HEK293T (cell line): ENCODE data around the gene ST8SIA6.

Experiments used
- CTCF ChIA-PET: fragments of 350-600 bp; formaldehyde crosslinking; extraction: SDS; loops from one replicate; lab custom pipeline; 2021; ENCODE audit warnings: antibody characterized with exemption, inconsistent platforms; lab: Yijun Ruan, JAX
- POLR2A ChIA-PET: fragments of 350-600 bp; formaldehyde crosslinking; extraction: SDS; loops from one replicate; lab custom pipeline; 2020; ENCODE audit warnings: antibody characterized with exemption, inconsistent platforms; lab: Yijun Ruan, JAX
- DNase-seq: peaks from one replicate; pipeline ENCODE4 v3.0.0; 2012; ENCODE audit warnings: mixed read lengths; ENCODE audit errors: extremely low spot score
- ARNT ChIP-seq: fragments of 450-650 bp; IDR thresholded peaks from 2 replicates; pipeline ENCODE4 v1.6.1; 2017; ENCODE audit warnings: mild to moderate bottlenecking
- BHLHE40 ChIP-seq: fragments of 450-650 bp; IDR thresholded peaks from 2 replicates; pipeline ENCODE4 v1.6.1; 2016; ENCODE audit warnings: mild to moderate bottlenecking, moderate library complexity, borderline replicate concordance
- CTBP1 ChIP-seq: fragments of 450-650 bp; IDR thresholded peaks from 2 replicates; pipeline ENCODE4 v1.6.1; 2016; ENCODE audit warnings: borderline replicate concordance
- ELF4 ChIP-seq: fragments of 450-650 bp; IDR thresholded peaks from 2 replicates; pipeline ENCODE4 v1.6.1; 2017; ENCODE audit warnings: antibody characterized with exemption
- FOXA1 ChIP-seq: fragments of 450-650 bp; IDR thresholded peaks from 2 replicates; pipeline ENCODE4 v1.6.1; 2016; ENCODE audit warnings: mild to moderate bottlenecking
- FOXK2 ChIP-seq: fragments of 450-650 bp; IDR thresholded peaks from 2 replicates; pipeline ENCODE4 v1.6.1; 2016; ENCODE audit warnings: mild to moderate bottlenecking
- FOXM1 ChIP-seq: fragments of 450-650 bp; IDR thresholded peaks from 2 replicates; pipeline ENCODE4 v1.6.1; 2017; ENCODE audit warnings: mild to moderate bottlenecking, borderline replicate concordance
- HDGF ChIP-seq: fragments of 450-650 bp; IDR thresholded peaks from 2 replicates; pipeline ENCODE4 v1.6.1; 2017; ENCODE audit warnings: antibody characterized with exemption, borderline replicate concordance
- L3MBTL2 ChIP-seq: fragments of 450-650 bp; conservative IDR thresholded peaks from 2 replicates; pipeline ENCODE4 v1.6.1; 2016; ENCODE audit warnings: mild to moderate bottlenecking
- LEF1 ChIP-seq: fragments of 450-650 bp; IDR thresholded peaks from 2 replicates; pipeline ENCODE4 v1.6.1; 2017; ENCODE audit warnings: mild to moderate bottlenecking, borderline replicate concordance
- NFRKB ChIP-seq: fragments of 450-650 bp; IDR thresholded peaks from 2 replicates; pipeline ENCODE4 v1.6.1; 2016; ENCODE audit warnings: mild to moderate bottlenecking, moderate library complexity
- SP1 ChIP-seq: fragments of 450-650 bp; IDR thresholded peaks from 2 replicates; pipeline ENCODE4 v1.6.1; 2017
- SUZ12 ChIP-seq: fragments of 450-650 bp; IDR thresholded peaks from 2 replicates; pipeline ENCODE4 v1.6.1; 2016; ENCODE audit warnings: mild to moderate bottlenecking
- TARDBP ChIP-seq: fragments of 450-650 bp; IDR thresholded peaks from 2 replicates; pipeline ENCODE4 v1.6.1; 2016
- ZNF384 ChIP-seq: fragments of 450-650 bp; IDR thresholded peaks from 2 replicates; pipeline ENCODE4 v1.6.1; 2016
- TF ChIP-seq, protein P1 (sequence below): fragments of 450-650 bp; IDR thresholded peaks from 2 replicates; pipeline ENCODE4 v1.6.1; 2016

Gene ST8SIA6

GRCh38 chr10:17386616-17387075 lies 67.7 kb downstream of the ST8SIA6 start:
- DNase-seq = no peak
- no peak for TF ChIP-seq ELF4
- TF ChIP-seq NFRKB = no peak
- no peak for TF ChIP-seq ZNF384
- no peak for TF ChIP-seq FOXK2
- TF ChIP-seq, protein P1, sequence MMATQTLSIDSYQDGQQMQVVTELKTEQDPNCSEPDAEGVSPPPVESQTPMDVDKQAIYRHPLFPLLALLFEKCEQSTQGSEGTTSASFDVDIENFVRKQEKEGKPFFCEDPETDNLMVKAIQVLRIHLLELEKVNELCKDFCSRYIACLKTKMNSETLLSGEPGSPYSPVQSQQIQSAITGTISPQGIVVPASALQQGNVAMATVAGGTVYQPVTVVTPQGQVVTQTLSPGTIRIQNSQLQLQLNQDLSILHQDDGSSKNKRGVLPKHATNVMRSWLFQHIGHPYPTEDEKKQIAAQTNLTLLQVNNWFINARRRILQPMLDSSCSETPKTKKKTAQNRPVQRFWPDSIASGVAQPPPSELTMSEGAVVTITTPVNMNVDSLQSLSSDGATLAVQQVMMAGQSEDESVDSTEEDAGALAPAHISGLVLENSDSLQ = no peak
- no peak for TF ChIP-seq HDGF
- no peak for TF ChIP-seq L3MBTL2
- TF ChIP-seq FOXM1 = no peak
- ChIA-PET POLR2A (interaction anchor here (0.6 kb wide), 1 partner anchor 23 kb away, joined by 3 read pairs; no protein-coding TSS in a partner anchor), CTCF (no interaction called here)

DNA sequence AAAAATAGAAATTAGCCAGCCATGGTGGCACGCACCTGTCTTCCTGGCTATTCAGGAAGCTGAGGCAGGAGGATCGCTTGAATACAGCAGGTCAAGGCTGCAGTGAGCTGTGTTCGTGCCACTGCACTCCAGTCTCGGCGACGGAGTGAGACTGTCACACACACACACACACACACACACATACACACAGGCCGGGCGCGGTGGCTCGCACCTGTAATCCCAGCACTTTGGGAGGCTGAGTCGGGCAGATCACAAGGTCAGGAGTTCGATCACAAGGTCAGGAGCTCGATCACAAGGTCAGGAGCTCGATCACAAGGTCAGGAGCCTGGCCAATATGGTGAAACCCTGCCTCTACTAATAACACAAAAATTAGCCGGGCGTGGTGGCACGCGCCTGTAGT lies 68.4 kb downstream of the ST8SIA6 start:
- CTCF ChIA-PET = no interaction called here
- DNase-seq = no peak
- POLR2A ChIA-PET = no interaction called here

GRCh38 chr10:17385066-17385465 lies 69.3 kb downstream of the ST8SIA6 start:
- POLR2A ChIA-PET = no interaction called here
- no peak for DNase-seq
- TF ChIP-seq NFRKB = no peak
- TF ChIP-seq TARDBP = no peak
- TF ChIP-seq ARNT = no peak
- CTCF ChIA-PET = interaction anchor here (1.2 kb wide), 1 partner anchor 9 kb away, joined by 5 read pairs; no protein-coding TSS in a partner anchor

More for the DNA sequence above, 68.4 kb downstream of the ST8SIA6 start:
- TF ChIP-seq ELF4 (no peak), HDGF (no peak), SUZ12 (no peak)
- TF ChIP-seq, protein P1 = no peak

GRCh38 chr10:17383801-17384555 lies 70.4 kb downstream of the ST8SIA6 start:
- CTCF ChIA-PET = interaction anchor here (0.6 kb wide), 2 partner anchors 410 to 865 kb away, joined by 3 read pairs; no protein-coding TSS in a partner anchor
- TF ChIP-seq FOXK2 = no peak
- no peak for TF ChIP-seq SP1
- no peak for TF ChIP-seq BHLHE40
- no peak for TF ChIP-seq SUZ12
- no peak for TF ChIP-seq LEF1
- no peak for TF ChIP-seq ARNT
- TF ChIP-seq FOXM1 = no peak
- no peak for TF ChIP-seq ELF4
- TF ChIP-seq, protein P1 = no peak
- TF ChIP-seq CTBP1 = no peak
- TF ChIP-seq FOXA1 = no peak
- TF ChIP-seq NFRKB = no peak
- TF ChIP-seq L3MBTL2 = no peak
- TF ChIP-seq ZNF384 = no peak
- TF ChIP-seq HDGF = no peak
- TF ChIP-seq TARDBP = no peak
- POLR2A ChIA-PET = no interaction called here
- no peak for DNase-seq

GRCh38 chr10:17381502-17382142 lies 72.8 kb downstream of the ST8SIA6 start:
- no peak for DNase-seq

GRCh38 chr10:17380888-17381287 lies 73.5 kb downstream of the ST8SIA6 start:
- no peak for TF ChIP-seq SUZ12
- TF ChIP-seq NFRKB = no peak
- no peak for TF ChIP-seq HDGF
- no peak for TF ChIP-seq BHLHE40
- no peak for TF ChIP-seq TARDBP
- no peak for TF ChIP-seq SP1
- TF ChIP-seq LEF1 = no peak
- no peak for TF ChIP-seq FOXM1
- TF ChIP-seq FOXK2 = no peak
- TF ChIP-seq FOXA1 = no peak
- no peak for TF ChIP-seq ARNT
- ChIA-PET CTCF (no interaction called here), POLR2A (no interaction called here)
- DNase-seq = no peak

More at GRCh38 chr10:17381502-17382142, 72.8 kb downstream of the ST8SIA6 start:
- ChIA-PET CTCF (no interaction called here), POLR2A (no interaction called here)
- TF ChIP-seq FOXA1 = no peak
- no peak for TF ChIP-seq BHLHE40
- TF ChIP-seq HDGF = no peak
- no peak for TF ChIP-seq LEF1
- no peak for TF ChIP-seq TARDBP
- TF ChIP-seq CTBP1 = no peak
